GF-D8 (cell line): ENCODE results near the gene NRDC.
A peak's percentile ranks its signal among the peaks of the same experiment; 100 is the strongest.
"Not testable (repeated sequence)": the region's sequence is repeated elsewhere in the genome, so short reads cannot be mapped to it uniquely, and the experiment has no call there.

Source experiments
- DNase-seq: peaks from one replicate; lab custom pipeline; 2025; lab: John Stamatoyannopoulos, UW

NRDC gene

GRCh38 chr1:51877434-51878307 lies 856 bp downstream of the NRDC start:
- DNase-seq, result no peak

- no peak for DNase-seq
Observed at GRCh38 chr1:51875836-51876235, 2.7 kb downstream of the NRDC start.

- DNase-seq, result no peak
Observed at GRCh38 chr1:51875291-51875772, 3.2 kb downstream of the NRDC start.

GRCh38 chr1:51873270-51873669 lies 5.3 kb downstream of the NRDC start:
- not testable (repeated sequence) for DNase-seq

- DNase-seq, result no peak
Observed at GRCh38 chr1:51871351-51871975, 7.1 kb downstream of the NRDC start.

- no peak for DNase-seq
Observed at GRCh38 chr1:51870603-51871350, 7.8 kb downstream of the NRDC start.

- no peak for DNase-seq
Observed at GRCh38 chr1:51867479-51868232, 10.9 kb downstream of the NRDC start.

GRCh38 chr1:51863384-51863783 lies 15.1 kb downstream of the NRDC start:
- DNase-seq, result no peak

- no peak for DNase-seq
Observed at GRCh38 chr1:51861669-51862068, 16.9 kb downstream of the NRDC start.

GRCh38 chr1:51859735-51860134 lies 18.8 kb downstream of the NRDC start:
- DNase-seq, result no peak

- no peak for DNase-seq
Observed at GRCh38 chr1:51859333-51859732, 19.2 kb downstream of the NRDC start.

- no peak for DNase-seq
Observed at GRCh38 chr1:51858892-51859291, 19.6 kb downstream of the NRDC start.

GRCh38 chr1:51856745-51857144 lies 21.8 kb downstream of the NRDC start:
- no peak for DNase-seq

- no peak for DNase-seq
Observed at GRCh38 chr1:51855624-51856023, 22.9 kb downstream of the NRDC start.

GRCh38 chr1:51853360-51853759 lies 25.2 kb downstream of the NRDC start:
- DNase-seq, result no peak

GRCh38 chr1:51851882-51852396 lies 26.6 kb downstream of the NRDC start:
- DNase-seq, result no peak

- DNase-seq, result peak; percentile 78
Observed at GRCh38 chr1:51850420-51851223, 27.9 kb downstream of the NRDC start.

GRCh38 chr1:51847294-51847920 lies 31.1 kb downstream of the NRDC start:
- no peak for DNase-seq

- DNase-seq, result no peak
Observed at GRCh38 chr1:51843948-51844347, 34.6 kb downstream of the NRDC start.

GRCh38 chr1:51842261-51842660 lies 36.3 kb downstream of the NRDC start:
- no peak for DNase-seq
